GM23338 (cell line): ENCODE measurements around the gene TRAK1. TPM values are rescaled to one million over a fixed set of nuclear protein-coding genes. Genes with fewer than 3 reads are reported as not detected.

Experiments
- ATAC-seq: fragments of 200-7000 bp; cut with Tn5 transposase; 3 replicates; pipeline ENCODE4 v1.9.1; 2020
- DNase-seq: peaks from one replicate; pipeline ENCODE4 v3.0.0-alpha.2; 2015; ENCODE audit warnings: low spot score
- H2AFZ ChIP-seq: fragments of 200-600 bp; sonication (generic); 2 replicates; pipeline ENCODE4 v1.8.0; 2016; ENCODE audit warnings: antibody characterized with exemption, mild to moderate bottlenecking, moderate library complexity
- H3F3A ChIP-seq: fragments of 200-600 bp; sonication (generic); replicated peaks from 2 replicates; pipeline ENCODE4 v1.8.0; 2017; ENCODE audit warnings: antibody characterized with exemption, mixed run types, low read depth
- H3K27ac ChIP-seq: fragments of 200-600 bp; sonication (generic); 2 replicates; pipeline ENCODE4 v1.6.1; 2016; ENCODE audit warnings: low read depth
- H3K27me3 ChIP-seq: fragments of 200-600 bp; sonication (generic); 2 replicates; pipeline ENCODE4 v1.8.0; 2016; ENCODE audit warnings: mild to moderate bottlenecking, mixed run types, moderate library complexity; ENCODE audit not compliant: insufficient read depth
- H3K36me3 ChIP-seq: fragments of 200-600 bp; sonication (generic); 2 replicates; pipeline ENCODE4 v1.8.0; 2016; ENCODE audit warnings: mild to moderate bottlenecking; ENCODE audit not compliant: insufficient read depth
- H3K4me1 ChIP-seq: fragments of 200-600 bp; sonication (generic); 2 replicates; pipeline ENCODE4 v1.8.0; 2016; ENCODE audit warnings: mild to moderate bottlenecking, moderate library complexity; ENCODE audit not compliant: insufficient read depth
- H3K4me2 ChIP-seq: fragments of 200-600 bp; sonication (generic); 2 replicates; pipeline ENCODE4 v1.7.1; 2017; ENCODE audit warnings: mixed run types
- H3K4me3 ChIP-seq: fragments of 200-600 bp; sonication (generic); 2 replicates; pipeline ENCODE4 v1.6.1; 2016; ENCODE audit warnings: mixed run types
- H3K79me2 ChIP-seq: fragments of 200-600 bp; sonication (generic); replicated peaks from 2 replicates; pipeline ENCODE4 v1.8.0; 2017; ENCODE audit warnings: mild to moderate bottlenecking; ENCODE audit not compliant: insufficient read depth
- H3K9me2 ChIP-seq: fragments of 200-600 bp; sonication (generic); 2 replicates; pipeline ENCODE4 v1.8.0; 2017; ENCODE audit not compliant: insufficient read depth
- H4K20me1 ChIP-seq: fragments of 200-600 bp; sonication (generic); replicated peaks from 2 replicates; pipeline ENCODE4 v1.8.0; 2017; ENCODE audit warnings: mild to moderate bottlenecking; ENCODE audit not compliant: insufficient read depth
- H3K27ac Mint-ChIP-seq: 2 replicates; pipeline ENCODE4 v1.8.0; 2020; ENCODE audit warnings: inconsistent platforms, mild to moderate bottlenecking, moderate library complexity, mixed read lengths
- H3K27me3 Mint-ChIP-seq: 3 replicates; pipeline ENCODE4 v1.8.0; 2022; ENCODE audit warnings: low read depth, mild to moderate bottlenecking, moderate library complexity, mixed read lengths, inconsistent platforms; ENCODE audit not compliant: insufficient read depth, poor library complexity
- H3K36me3 Mint-ChIP-seq: 3 replicates; pipeline ENCODE4 v1.8.0; 2021; ENCODE audit warnings: low read depth, mild to moderate bottlenecking, inconsistent platforms, moderate library complexity, mixed read lengths
- H3K4me1 Mint-ChIP-seq: 3 replicates; pipeline ENCODE4 v1.8.0; 2020; ENCODE audit warnings: mild to moderate bottlenecking, inconsistent platforms, mixed read lengths
- H3K4me3 Mint-ChIP-seq: 3 replicates; pipeline ENCODE4 v1.8.0; 2021; ENCODE audit warnings: moderate library complexity, mild to moderate bottlenecking, inconsistent platforms, mixed read lengths
- H3K9me3 Mint-ChIP-seq: 3 replicates; pipeline ENCODE4 v1.8.0; 2020; ENCODE audit warnings: moderate library complexity, mild to moderate bottlenecking, inconsistent platforms, mixed read lengths
- CREB1 ChIP-seq: fragments of 250-450 bp; sonication (Bioruptor Pico); IDR thresholded peaks from 2 replicates; pipeline ENCODE4 v1.5.0; 2020; ENCODE audit warnings: low read depth, mild to moderate bottlenecking, moderate library complexity
- ETS1 ChIP-seq: IDR thresholded peaks from 2 replicates; pipeline ENCODE4 v1.6.1; 2016; ENCODE audit warnings: antibody characterized with exemption
- EZH2 ChIP-seq: fragments of 200-600 bp; sonication (generic); IDR thresholded peaks from one replicate; pipeline ENCODE4 v1.8.0; 2017; ENCODE audit warnings: antibody characterized with exemption, mild to moderate bottlenecking, low read depth; ENCODE audit not compliant: unreplicated experiment
- EZH2phosphoT487 ChIP-seq: fragments of 200-600 bp; sonication (generic); IDR thresholded peaks from one replicate; pipeline ENCODE4 v1.8.1; 2018; ENCODE audit warnings: antibody characterized with exemption; ENCODE audit not compliant: unreplicated experiment
- JUNB ChIP-seq: IDR thresholded peaks from one replicate; pipeline ENCODE4 v1.6.1; 2016; ENCODE audit warnings: antibody characterized with exemption; ENCODE audit not compliant: unreplicated experiment
- POLR2AphosphoS5 ChIP-seq: IDR thresholded peaks from 2 replicates; pipeline ENCODE4 v1.6.1; 2016; ENCODE audit warnings: antibody characterized with exemption, low read depth
- REST ChIP-seq: IDR thresholded peaks from one replicate; pipeline ENCODE4 v1.6.1; 2018; ENCODE audit warnings: antibody characterized with exemption; ENCODE audit not compliant: unreplicated experiment
- STAT1 ChIP-seq: IDR thresholded peaks from one replicate; pipeline ENCODE4 v1.6.1; 2016; ENCODE audit warnings: antibody characterized with exemption; ENCODE audit not compliant: unreplicated experiment
- ZNF462 ChIP-seq: fragments of 250-450 bp; sonication (Bioruptor Pico); IDR thresholded peaks from 2 replicates; pipeline ENCODE4 v1.5.0; 2020; ENCODE audit warnings: mild to moderate bottlenecking, moderate library complexity
- polyA plus RNA-seq: library from polyadenylated mRNA; unstranded; fragments of >200 nt; fragmentation: Nextera tagmentation; extraction: Ambion mirVana; gene quantifications from 2 replicates; pipeline ENCODE4 v1.2.1, GENCODE V29; 2016
- total RNA-seq: library from RNA; depleted of rRNA; stranded (reverse); fragments of >200 nt; shearing (Covaris generic); gene quantifications from 2 replicates; pipeline ENCODE4 v1.2.3, GENCODE V29; 2014

TRAK1 gene
- total and polyA plus RNA-seq, 2 experiments from 2014 or later, result 13.4 to 47.4 TPM

GRCh38 chr3:42101481-42101880 is 10.3 kb downstream of the TRAK1 start:
- Histone ChIP-seq H3K27ac (no peak overlapping the region), H3K4me1 (peaks cover 17% of the 10 kb centered on the region), H3K36me3 (peaks cover 6% of the 10 kb centered on the region; the same call in 1 of the 2 replicates), H3K4me3 (no peak overlapping the region), H3K4me2 (no peak overlapping the region), H2AFZ (no peak overlapping the region), H4K20me1 (no peaks in the 10 kb centered on the region), H3K27me3 (no peaks in the 10 kb centered on the region), H3K9me2 (no peaks in the 10 kb centered on the region), H3K79me2 (peaks cover 4% of the 10 kb centered on the region), H3F3A (no peaks in the 10 kb centered on the region)
- no peak for DNase-seq
- peaks cover 29% of the 10 kb centered on the region for H3K36me3 Mint-ChIP-seq
- TF ChIP-seq ZNF462 (CRISPR knock-in tag) (no peak), EZH2 (no peak), JUNB (no peak), POLR2AphosphoS5 (no peak), CREB1 (no peak), ETS1 (no peak), REST (no peak), STAT1 (no peak), EZH2phosphoT487 (no peak)
- peaks cover 24% of the 10 kb centered on the region for H3K9me3 Mint-ChIP-seq
- no peak for ATAC-seq
- H3K27ac Mint-ChIP-seq, result no peak overlapping the region
- H3K4me3 Mint-ChIP-seq, result no peak overlapping the region
- H3K27me3 Mint-ChIP-seq, result peaks cover 15% of the 10 kb centered on the region
- peaks cover 18% of the 10 kb centered on the region for H3K4me1 Mint-ChIP-seq
